ENCODE results near the gene ABCC5.

Gene ABCC5

GRCh38 chr3:184059424-184059823, 41.7 kb upstream of the ABCC5 start:
- Histone ChIP-seq H3F3A (ENCODE audit: low read depth) (no peaks in the 10 kb centered on the region), H3K4me1 (ENCODE audit: insufficient read depth, low read length, poor library complexity, severe bottlenecking) (no peaks in the 10 kb centered on the region), H3K9me2 (replicated peaks; ENCODE audit: low read depth, low read length) (no peaks in the 10 kb centered on the region), H3K27me3 (ENCODE audit: insufficient read depth, low read length, poor library complexity, severe bottlenecking) (no peaks in the 10 kb centered on the region), H3K9me3 (ENCODE audit: insufficient read depth, low read depth, low read length) (no peaks in the 10 kb centered on the region), H3K79me2 (ENCODE audit: insufficient read depth, low read length) (no peaks in the 10 kb centered on the region), H3K4me3 (ENCODE audit: low read length, poor library complexity, severe bottlenecking) (no peak overlapping the region), H3K4me2 (ENCODE audit: low read depth, low read length, poor library complexity, severe bottlenecking) (no peak overlapping the region), H4K20me1 (ENCODE audit: insufficient read depth, low read length, poor library complexity, severe bottlenecking) (no peaks in the 10 kb centered on the region), H3K36me3 (ENCODE audit: insufficient read depth, low read length) (no peaks in the 10 kb centered on the region), H3K9ac (ENCODE audit: low read depth, low read length, poor library complexity, severe bottlenecking) (no peak overlapping the region), H2AFZ (ENCODE audit: low read length) (no peak overlapping the region; the same call in 1 of the 2 replicates)
- TF ChIP-seq EZH2phosphoT487 (IDR thresholded peaks at IDR 0.05; ENCODE audit: borderline replicate concordance) (no peak), CTCF (conservative IDR thresholded peaks at IDR 0.05; ENCODE audit: low read length) (no peak)

GRCh38 chr3:184058029-184058428, 40.3 kb upstream of the ABCC5 start:
- Histone ChIP-seq H3K4me1 (ENCODE audit: insufficient read depth, low read length, poor library complexity, severe bottlenecking) (no peaks in the 10 kb centered on the region), H3K79me2 (ENCODE audit: insufficient read depth, low read length) (no peaks in the 10 kb centered on the region), H3K9me3 (ENCODE audit: insufficient read depth, low read depth, low read length) (no peaks in the 10 kb centered on the region), H3K9ac (ENCODE audit: low read depth, low read length, poor library complexity, severe bottlenecking) (no peak overlapping the region), H3K27me3 (ENCODE audit: insufficient read depth, low read length, poor library complexity, severe bottlenecking) (no peaks in the 10 kb centered on the region), H3K4me2 (ENCODE audit: low read depth, low read length, poor library complexity, severe bottlenecking) (no peak overlapping the region), H4K20me1 (ENCODE audit: insufficient read depth, low read length, poor library complexity, severe bottlenecking) (no peaks in the 10 kb centered on the region), H3F3A (ENCODE audit: low read depth) (no peaks in the 10 kb centered on the region), H3K36me3 (ENCODE audit: insufficient read depth, low read length) (no peaks in the 10 kb centered on the region), H2AFZ (ENCODE audit: low read length) (no peak overlapping the region), H3K9me2 (replicated peaks; ENCODE audit: low read depth, low read length) (no peaks in the 10 kb centered on the region), H3K4me3 (ENCODE audit: low read length, poor library complexity, severe bottlenecking) (no peak overlapping the region)
- TF ChIP-seq CTCF (conservative IDR thresholded peaks at IDR 0.05; ENCODE audit: low read length) (no peak), EZH2phosphoT487 (IDR thresholded peaks at IDR 0.05; ENCODE audit: borderline replicate concordance) (no peak)

- Histone ChIP-seq H3K9me2 (replicated peaks; ENCODE audit: low read depth, low read length) (no peaks in the 10 kb centered on the region), H3K4me3 (ENCODE audit: low read length, poor library complexity, severe bottlenecking) (no peak within 1 kb of the TSS), H3K9me3 (ENCODE audit: insufficient read depth, low read depth, low read length) (no peaks in the 10 kb centered on the region), H3K4me1 (ENCODE audit: insufficient read depth, low read length, poor library complexity, severe bottlenecking) (no peaks in the 10 kb centered on the region), H3F3A (ENCODE audit: low read depth) (no peaks in the 10 kb centered on the region), H3K36me3 (ENCODE audit: insufficient read depth, low read length) (no peaks in the 10 kb centered on the region), H3K79me2 (ENCODE audit: insufficient read depth, low read length) (no peaks in the 10 kb centered on the region), H2AFZ (ENCODE audit: low read length) (no peak within 1 kb of the TSS), H3K4me2 (ENCODE audit: low read depth, low read length, poor library complexity, severe bottlenecking) (no peak within 1 kb of the TSS), H3K27me3 (ENCODE audit: insufficient read depth, low read length, poor library complexity, severe bottlenecking) (no peaks in the 10 kb centered on the region), H4K20me1 (ENCODE audit: insufficient read depth, low read length, poor library complexity, severe bottlenecking) (no peaks in the 10 kb centered on the region), H3K9ac (ENCODE audit: low read depth, low read length, poor library complexity, severe bottlenecking) (no peak within 1 kb of the TSS)
- TF ChIP-seq CTCF (conservative IDR thresholded peaks at IDR 0.05; ENCODE audit: low read length) (no peak), EZH2phosphoT487 (IDR thresholded peaks at IDR 0.05; ENCODE audit: borderline replicate concordance) (no peak)
Observed at GRCh38 chr3:184052767-184053166, 35.1 kb upstream of the ABCC5 start, which contains the start of gene HTR3C. Gene HTR3C (plus strand): TSS chr3:184053047. CDS start chr3:184053081, 34 bp downstream.

Data from Loucy (cell line).